Naive B cell (primary cell): Measurements from ENCODE around the gene SUN1. TPM values are rescaled to one million over a fixed set of nuclear protein-coding genes. Genes with fewer than 3 reads are reported as not detected.

ENCODE experiments used
- ATAC-seq, 2 donors: fragments of 150-1000 bp; cut with Tn5 transposase; 2 replicates each; pipeline ENCODE4 v1.10.0; 2021; ENCODE audit warnings: low read depth in 2 of 2, mild to moderate bottlenecking in 2 of 2, moderate library complexity in 2 of 2
- DNase-seq: peaks from one replicate; pipeline ENCODE4 v3.0.0; 2022
- H3K27ac Mint-ChIP-seq, 6 donors: one replicate each; pipeline ENCODE4 v1.8.0; 2020 to 2022; ENCODE audit warnings: mild to moderate bottlenecking in 6 of 6, mixed read lengths in 6 of 6, moderate library complexity in 5 of 6, inconsistent platforms in 2 of 6
- H3K27me3 Mint-ChIP-seq, 3 donors: one replicate each; pipeline ENCODE4 v1.8.0; 2021 to 2022; ENCODE audit warnings: mixed read lengths in 3 of 3, mild to moderate bottlenecking in 1 of 3
- H3K36me3 Mint-ChIP-seq, 2 donors: one replicate each; pipeline ENCODE4 v1.8.0; 2020 to 2022; ENCODE audit warnings: mixed read lengths in 2 of 2, inconsistent platforms in 1 of 2, mild to moderate bottlenecking in 1 of 2
- H3K4me1 Mint-ChIP-seq, 3 donors: one replicate each; pipeline ENCODE4 v1.8.0; 2020 to 2022; ENCODE audit warnings: mixed read lengths in 3 of 3, inconsistent platforms in 1 of 3, mild to moderate bottlenecking in 1 of 3, moderate library complexity in 1 of 3
- H3K4me3 Mint-ChIP-seq, 8 donors: one replicate each; pipeline ENCODE4 v1.8.0; 2020 to 2022; ENCODE audit warnings: mild to moderate bottlenecking in 8 of 8, mixed read lengths in 8 of 8, moderate library complexity in 8 of 8, inconsistent platforms in 2 of 8
- H3K9me3 Mint-ChIP-seq, 7 donors: one replicate each; pipeline ENCODE4 v1.8.0; 2020 to 2022; ENCODE audit warnings: mixed read lengths in 7 of 7, mild to moderate bottlenecking in 5 of 7, inconsistent platforms in 2 of 7, moderate library complexity in 1 of 7
- polyA plus RNA-seq, 6 donors: library from polyadenylated mRNA; unstranded; fragments of 300-500 nt; fragmentation: Illumina TruSeq; gene quantifications; one replicate each; pipeline ENCODE4 v1.2.3, GENCODE V29; 2021; ENCODE audit warnings: low read depth in 6 of 6

SUN1 gene
- polyA plus RNA-seq, 6 donors from 2014 or later = 38.9 to 93.6 (median 45.5) TPM

- DNase-seq = no peak
- Mint-ChIP-seq H3K27ac (peak overlapping the region in 1 of 6 donors; percentile 50), H3K27me3 (no peaks in the 10 kb centered on the region), H3K4me3 (no peak overlapping the region), H3K4me1 (peaks cover 38 to 61% (median 57%) of the 10 kb centered on the region in 3 donors), H3K36me3 (peaks cover 0 to 6% of the 10 kb centered on the region in 2 donors), H3K9me3 (no peaks in the 10 kb centered on the region)
- no peak for ATAC-seq
These were observed 1.5 kb downstream of the SUN1 start for GRCh38 chr7:833601-834258.

DNA sequence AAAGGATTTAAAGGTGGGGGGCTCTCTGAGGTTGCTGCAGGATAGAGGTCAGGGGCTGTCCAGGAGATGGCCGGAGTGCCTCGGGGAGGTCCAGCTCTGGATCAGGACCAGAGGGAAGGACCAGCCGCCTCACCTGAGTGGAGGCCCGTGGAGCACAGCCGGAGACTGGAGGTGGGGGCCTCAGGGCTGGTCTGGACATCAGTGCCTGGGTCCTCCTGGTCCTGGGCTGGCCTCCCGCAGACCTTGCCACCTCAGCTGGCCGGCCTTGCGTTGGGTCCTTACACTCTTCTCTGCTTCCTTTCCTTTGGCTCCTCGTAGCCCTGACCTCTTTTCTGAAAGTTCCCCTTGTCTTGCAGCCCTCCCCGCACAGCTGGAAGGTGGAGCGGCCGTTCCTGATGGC lies 2.0 kb downstream of the SUN1 start:
- H3K4me1 Mint-ChIP-seq = peaks cover 34 to 55% (median 53%) of the 10 kb centered on the region in 3 donors
- ATAC-seq (no peak), DNase-seq (no peak)
- peaks cover 0 to 6% of the 10 kb centered on the region in 2 donors for H3K36me3 Mint-ChIP-seq
- no peaks in the 10 kb centered on the region for H3K9me3 Mint-ChIP-seq
- H3K4me3 Mint-ChIP-seq = no peak overlapping the region
- H3K27me3 Mint-ChIP-seq = no peaks in the 10 kb centered on the region
- H3K27ac Mint-ChIP-seq = peak overlapping the region in 2 of 6 donors; percentile 56 to 69

- DNase-seq = no peak
- Mint-ChIP-seq H3K4me1 (peaks cover 34 to 48% (median 48%) of the 10 kb centered on the region in 3 donors), H3K27me3 (no peaks in the 10 kb centered on the region), H3K4me3 (no peak overlapping the region), H3K9me3 (no peaks in the 10 kb centered on the region), H3K27ac (no peak overlapping the region), H3K36me3 (peaks cover 5 to 11% of the 10 kb centered on the region in 2 donors)
- ATAC-seq = no peak
These were observed 2.7 kb downstream of the SUN1 start for GRCh38 chr7:835021-835420.

GRCh38 chr7:835485-836401 lies 3.5 kb downstream of the SUN1 start:
- H3K36me3 Mint-ChIP-seq = peaks cover 8 to 11% of the 10 kb centered on the region in 2 donors
- DNase-seq (no peak), ATAC-seq (peak; percentile 18 to 25)
- peak overlapping the region in 3 of 6 donors; percentile 11 to 81 (median 78) for H3K27ac Mint-ChIP-seq
- H3K4me3 Mint-ChIP-seq = peak overlapping the region in 2 of 8 donors; percentile 15 to 45
- no peaks in the 10 kb centered on the region for H3K27me3 Mint-ChIP-seq
- peaks cover 27 to 41% (median 41%) of the 10 kb centered on the region in 3 donors for H3K4me1 Mint-ChIP-seq
- H3K9me3 Mint-ChIP-seq = no peaks in the 10 kb centered on the region

DNA sequence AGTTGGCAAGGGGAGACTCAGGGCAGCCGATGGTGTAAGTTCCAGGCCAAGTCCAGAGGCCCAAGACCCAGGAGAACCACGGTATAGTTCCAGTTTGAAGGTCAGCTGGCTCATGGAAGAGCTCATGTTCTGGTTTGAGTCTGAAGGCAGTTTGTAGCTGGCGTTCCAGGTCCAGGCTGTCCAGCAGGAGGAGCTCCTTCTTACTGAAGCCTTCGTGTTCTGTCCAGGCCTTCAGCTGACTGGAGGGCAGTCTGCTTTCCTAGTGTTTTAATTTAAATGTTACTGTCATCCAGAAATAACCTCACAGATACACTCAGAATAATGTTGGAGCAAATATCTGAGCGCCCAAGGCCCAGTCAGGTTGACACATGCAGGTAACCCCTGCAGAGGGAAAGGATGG lies 4.2 kb downstream of the SUN1 start:
- DNase-seq = no peak
- no peaks in the 10 kb centered on the region for H3K27me3 Mint-ChIP-seq
- H3K27ac Mint-ChIP-seq = peak overlapping the region in 1 of 6 donors; percentile 11
- H3K4me1 Mint-ChIP-seq = peaks cover 23 to 34% (median 34%) of the 10 kb centered on the region in 3 donors
- H3K9me3 Mint-ChIP-seq = no peaks in the 10 kb centered on the region
- H3K36me3 Mint-ChIP-seq = peaks cover 8 to 11% of the 10 kb centered on the region in 2 donors
- no peak overlapping the region for H3K4me3 Mint-ChIP-seq
- ATAC-seq = no peak

- ATAC-seq (no peak), DNase-seq (no peak)
- Mint-ChIP-seq H3K4me3 (no peak overlapping the region), H3K36me3 (peaks cover 12 to 14% of the 10 kb centered on the region in 2 donors), H3K27me3 (no peaks in the 10 kb centered on the region), H3K4me1 (peaks cover 25 to 28% (median 28%) of the 10 kb centered on the region in 3 donors), H3K9me3 (no peaks in the 10 kb centered on the region), H3K27ac (peak overlapping the region in 1 of 6 donors; percentile 51)
These were observed 4.7 kb downstream of the SUN1 start for GRCh38 chr7:837001-837400.

- no peaks in the 10 kb centered on the region for H3K27me3 Mint-ChIP-seq
These were observed 7.8 kb downstream of the SUN1 start for GRCh38 chr7:840001-840600.

DNA sequence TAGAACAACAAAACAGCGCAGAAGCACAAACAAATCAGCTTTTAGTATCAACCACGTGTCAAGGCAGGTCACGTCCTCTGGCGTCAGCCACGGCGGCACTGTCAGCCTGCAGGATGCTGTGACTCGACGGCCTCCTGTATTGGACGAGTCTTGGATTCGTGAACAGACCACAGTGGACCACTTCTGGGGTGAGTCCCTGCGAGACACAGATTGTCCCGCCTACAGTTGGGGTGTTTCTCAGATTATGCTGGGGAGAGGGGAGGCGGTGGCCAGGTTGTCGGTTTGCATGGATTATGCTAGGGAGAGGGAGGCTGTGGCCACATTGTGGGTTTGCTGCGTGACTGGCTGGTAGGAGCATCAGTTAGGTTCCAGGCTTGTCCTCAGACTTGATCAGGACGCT lies 9.7 kb downstream of the SUN1 start:
- peaks cover 23% of the 10 kb centered on the region in 2 donors for H3K36me3 Mint-ChIP-seq
- no peaks in the 10 kb centered on the region for H3K27me3 Mint-ChIP-seq
- ATAC-seq (no peak), DNase-seq (no peak)
- peak overlapping the region in 2 of 6 donors; percentile 33 to 44 for H3K27ac Mint-ChIP-seq
- H3K9me3 Mint-ChIP-seq = no peaks in the 10 kb centered on the region
- peaks cover 2 to 4% (median 3%) of the 10 kb centered on the region in 3 donors for H3K4me1 Mint-ChIP-seq
- no peak overlapping the region for H3K4me3 Mint-ChIP-seq

More at GRCh38 chr7:840001-840600, 7.8 kb downstream of the SUN1 start:
- no peaks in the 10 kb centered on the region for H3K9me3 Mint-ChIP-seq
- ATAC-seq (no peak), DNase-seq (no peak)
- no peak overlapping the region for H3K4me3 Mint-ChIP-seq
- H3K36me3 Mint-ChIP-seq = peaks cover 16 to 17% of the 10 kb centered on the region in 2 donors
- no peak overlapping the region for H3K27ac Mint-ChIP-seq
- H3K4me1 Mint-ChIP-seq = peaks cover 15 to 17% (median 16%) of the 10 kb centered on the region in 3 donors

GRCh38 chr7:842431-843031 lies 10.3 kb downstream of the SUN1 start:
- Mint-ChIP-seq H3K27ac (peak overlapping the region in 1 of 6 donors; percentile 44), H3K4me1 (peaks cover 0 to 4% (median 2%) of the 10 kb centered on the region in 3 donors), H3K9me3 (no peaks in the 10 kb centered on the region), H3K27me3 (no peaks in the 10 kb centered on the region), H3K4me3 (no peak overlapping the region), H3K36me3 (peaks cover 23% of the 10 kb centered on the region in 2 donors)
- ATAC-seq (no peak), DNase-seq (no peak)

GRCh38 chr7:843230-843629 lies 11.0 kb downstream of the SUN1 start:
- H3K36me3 Mint-ChIP-seq = peaks cover 23% of the 10 kb centered on the region in 2 donors

GRCh38 chr7:844043-844442 lies 11.8 kb downstream of the SUN1 start:
- H3K27me3 Mint-ChIP-seq = no peaks in the 10 kb centered on the region
- H3K4me1 Mint-ChIP-seq = peaks cover 0 to 4% (median 0%) of the 10 kb centered on the region in 3 donors
- H3K9me3 Mint-ChIP-seq = no peaks in the 10 kb centered on the region
- peaks cover 23 to 24% of the 10 kb centered on the region in 2 donors for H3K36me3 Mint-ChIP-seq
- no peak overlapping the region for H3K4me3 Mint-ChIP-seq
- no peak overlapping the region for H3K27ac Mint-ChIP-seq
- DNase-seq = no peak
- no peak for ATAC-seq

More at GRCh38 chr7:843230-843629, 11.0 kb downstream of the SUN1 start:
- Mint-ChIP-seq H3K4me3 (no peak overlapping the region), H3K27ac (peak overlapping the region in 1 of 6 donors; percentile 15), H3K9me3 (no peaks in the 10 kb centered on the region), H3K27me3 (no peaks in the 10 kb centered on the region), H3K4me1 (peaks cover 0 to 4% (median 0%) of the 10 kb centered on the region in 3 donors)
- ATAC-seq (no peak), DNase-seq (no peak)

DNA sequence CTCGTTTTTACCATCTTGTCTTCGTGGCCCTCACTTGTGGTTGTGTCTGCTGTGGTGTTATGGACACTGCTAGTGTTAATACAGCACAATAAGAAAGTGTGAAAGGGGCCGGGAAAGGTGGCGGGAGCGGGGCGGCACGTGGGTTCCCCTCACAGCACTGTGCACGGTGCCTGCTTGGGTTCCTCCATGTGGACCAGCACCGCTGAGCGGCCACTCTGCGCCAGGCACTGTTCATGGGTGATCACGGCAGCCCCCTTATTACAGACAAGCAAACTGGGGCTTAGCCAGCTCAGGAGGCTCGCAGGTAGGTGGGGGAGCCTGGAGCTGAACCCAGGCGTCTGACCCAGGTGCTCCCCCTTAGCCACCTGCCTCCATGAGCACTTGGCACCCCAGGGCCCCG lies 12.2 kb downstream of the SUN1 start:
- peaks cover 0 to 4% (median 0%) of the 10 kb centered on the region in 3 donors for H3K4me1 Mint-ChIP-seq
- H3K9me3 Mint-ChIP-seq = no peaks in the 10 kb centered on the region
- no peaks in the 10 kb centered on the region for H3K27me3 Mint-ChIP-seq
- H3K36me3 Mint-ChIP-seq = peaks cover 27 to 29% of the 10 kb centered on the region in 2 donors
- H3K27ac Mint-ChIP-seq = no peak overlapping the region
- H3K4me3 Mint-ChIP-seq = no peak overlapping the region
- ATAC-seq = no peak
- DNase-seq = no peak

DNA sequence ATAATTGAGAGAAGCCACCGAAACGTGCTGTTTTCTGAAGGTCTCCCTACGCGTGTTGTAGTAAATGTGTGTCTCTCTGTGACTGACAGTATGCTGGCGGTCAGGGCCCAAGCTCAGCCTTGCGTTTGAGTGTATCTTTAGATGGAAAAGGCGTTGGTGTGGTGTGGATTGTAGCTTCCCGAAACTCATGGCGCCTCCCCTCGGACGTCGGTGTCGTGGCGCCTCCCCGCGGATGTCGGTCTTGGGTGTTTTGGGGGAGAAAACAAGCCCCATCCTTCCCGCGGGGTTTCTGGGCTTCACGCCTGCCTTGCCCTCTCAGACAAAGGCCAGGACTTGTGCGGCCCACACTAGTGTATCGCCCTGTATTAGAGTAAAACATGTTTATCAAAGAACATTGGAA lies 12.8 kb downstream of the SUN1 start:
- peak overlapping the region in 1 of 6 donors; percentile 86 for H3K27ac Mint-ChIP-seq
- H3K36me3 Mint-ChIP-seq = peaks cover 27% of the 10 kb centered on the region in 2 donors
- H3K9me3 Mint-ChIP-seq = no peaks in the 10 kb centered on the region
- H3K27me3 Mint-ChIP-seq = no peaks in the 10 kb centered on the region
- peaks cover 0 to 4% (median 0%) of the 10 kb centered on the region in 3 donors for H3K4me1 Mint-ChIP-seq
- DNase-seq = no peak
- H3K4me3 Mint-ChIP-seq = peak overlapping the region in 1 of 8 donors; percentile 16
- no peak for ATAC-seq
